K562 (cell line): ENCODE data around the gene SPAG4. TPM values are rescaled to one million over a fixed set of nuclear protein-coding genes. Genes with fewer than 3 reads are reported as not detected.

Experiments
- ATAC-seq: fragments of 200-7000 bp; cut with Tn5 transposase; 3 replicates; pipeline ENCODE4 v1.9.1; 2020; ENCODE audit warnings: moderate library complexity
- BruUV-seq: library from RNA; stranded (reverse); fragments of 400-500 nt; replicated peaks from 2 replicates; lab custom pipeline; 2021; lab: Mats Ljungman, UMichigan
- CTCF ChIA-PET: fragments of 300-600 bp; formaldehyde crosslinking; extraction: SDS; loops from one replicate; lab custom pipeline; 2021; ENCODE audit warnings: low intra/inter-chr PET ratio; lab: Yijun Ruan, JAX
- POLR2A ChIA-PET: fragments of 300-600, 350-650 bp; sonication (Branson Sonifier 250); formaldehyde crosslinking; extraction: SDS; loops from one replicate; lab custom pipeline; 2021; ENCODE audit warnings: antibody characterized with exemption, inconsistent platforms; lab: Yijun Ruan, JAX
- DNase-seq, 4 experiments: peaks; one replicate each; pipeline versions ENCODE4 v3.0.0 to v3.0.0-alpha.2; 2011 to 2018; ENCODE audit warnings: low spot score in 3 of 4, mixed read lengths in 3 of 4; ENCODE audit errors: extremely low read depth in 1 of 4
- FAIRE-seq: peaks from 2 replicates; lab custom pipeline; 2011; peaks lifted over from hg19 to GRCh38; lab: Jason Lieb, UNC
- H2AFZ ChIP-seq: 2 replicates; pipeline ENCODE4 v1.6.0; 2011; ENCODE audit warnings: low read depth, low read length, control low read depth, inconsistent platforms
- H3K27ac ChIP-seq: fragments of 200-600 bp; 3 replicates; pipeline ENCODE4 v1.8.0; 2011; ENCODE audit warnings: low read depth, mild to moderate bottlenecking, control low read depth, inconsistent platforms, low read length, moderate library complexity, mixed read lengths; ENCODE audit errors: extremely low read depth
- H3K27me3 ChIP-seq, 2 experiments: fragments of 300-600 bp in 1 of 2; 2 replicates in 1 of 2; 3 replicates in 1 of 2; pipeline versions ENCODE4 v1.6.0 to v1.8.0; 2011; ENCODE audit warnings: inconsistent platforms in 2 of 2, low read length in 2 of 2, mild to moderate bottlenecking in 1 of 2, mixed read lengths in 1 of 2, moderate library complexity in 1 of 2; ENCODE audit not compliant: control insufficient read depth in 2 of 2, insufficient read depth in 2 of 2
- H3K36me3 ChIP-seq: fragments of 300-600 bp; 3 replicates; pipeline ENCODE4 v1.8.0; 2011; ENCODE audit warnings: mild to moderate bottlenecking, low read length, inconsistent platforms; ENCODE audit not compliant: control insufficient read depth, insufficient read depth
- H3K4me1 ChIP-seq, 2 experiments: fragments of 200-600 bp in 1 of 2; replicated peaks in 1 of 2; 2 replicates in 1 of 2; 3 replicates in 1 of 2; pipeline versions ENCODE4 v1.5.1 to v1.8.0; 2011; ENCODE audit warnings: inconsistent platforms in 2 of 2, low read length in 2 of 2, mild to moderate bottlenecking in 1 of 2, mixed read lengths in 1 of 2, moderate library complexity in 1 of 2; ENCODE audit not compliant: control insufficient read depth in 2 of 2, insufficient read depth in 2 of 2
- H3K4me2 ChIP-seq: 2 replicates; pipeline ENCODE4 v1.6.1; 2011; ENCODE audit warnings: low read length, control low read depth, inconsistent platforms, mixed read lengths; ENCODE audit not compliant: insufficient read depth
- H3K4me3 ChIP-seq: fragments of 200-600 bp; sonication (generic), shearing (Covaris generic); 2 replicates; pipeline ENCODE4 v1.5.1; 2016; ENCODE audit warnings: control low read depth, inconsistent platforms
- H3K79me2 ChIP-seq: fragments of 200-600 bp; 3 replicates; pipeline ENCODE4 v1.8.0; 2011; ENCODE audit warnings: low read length, inconsistent platforms; ENCODE audit not compliant: control insufficient read depth, insufficient read depth
- H3K9ac ChIP-seq, 2 experiments: 2 replicates each; pipeline versions ENCODE4 v1.6.0 to v1.6.1; 2011; ENCODE audit warnings: low read depth in 2 of 2, low read length in 2 of 2, control low read depth in 1 of 2, inconsistent platforms in 1 of 2, mild to moderate bottlenecking in 1 of 2, mixed read lengths in 1 of 2; ENCODE audit not compliant: insufficient read depth in 1 of 2
- H3K9me1 ChIP-seq: one replicate; pipeline ENCODE4 v1.6.0; 2011; ENCODE audit warnings: inconsistent platforms, mild to moderate bottlenecking, low read length, moderate library complexity; ENCODE audit not compliant: control insufficient read depth, insufficient read depth
- H3K9me3 ChIP-seq: replicated peaks from 2 replicates; pipeline ENCODE4 v1.5.1; 2011; ENCODE audit warnings: low read depth, low read length, inconsistent platforms; ENCODE audit not compliant: control insufficient read depth, insufficient read depth
- H4K20me1 ChIP-seq: replicated peaks from 2 replicates; pipeline ENCODE4 v1.6.1; 2011; ENCODE audit warnings: low read length, inconsistent platforms, mixed read lengths; ENCODE audit not compliant: control insufficient read depth, insufficient read depth
- DDX20 ChIP-seq: fragments of 450-650 bp; IDR thresholded peaks from 2 replicates; pipeline ENCODE4 v1.6.1; 2016; ENCODE audit warnings: missing genetic modification characterization, low read depth, mild to moderate bottlenecking, missing compliant biosample characterization, moderate library complexity
- ESRRA ChIP-seq: fragments of 450-650 bp; IDR thresholded peaks from 2 replicates; pipeline ENCODE4 v1.6.1; 2014; ENCODE audit warnings: low read depth, mild to moderate bottlenecking, moderate library complexity, borderline replicate concordance
- FOXK2 ChIP-seq, 2 experiments: fragments of 450-650 bp; IDR thresholded peaks in 1 of 2; conservative IDR thresholded peaks in 1 of 2; 2 replicates each; pipeline ENCODE4 v1.6.1; 2016; ENCODE audit warnings: low read depth in 2 of 2, mild to moderate bottlenecking in 1 of 2
- FOXP1 ChIP-seq: sonication (generic); formaldehyde crosslinking; IDR thresholded peaks from 2 replicates; pipeline ENCODE4 v1.8.0; 2022; ENCODE audit warnings: mild to moderate bottlenecking, missing genetic modification reagents
- MAFG ChIP-seq: fragments of 450-650 bp; conservative IDR thresholded peaks from 2 replicates; pipeline ENCODE4 v1.6.1; 2016; ENCODE audit warnings: missing genetic modification characterization, missing compliant biosample characterization
- MCM3 ChIP-seq: fragments of 450-650 bp; IDR thresholded peaks from 2 replicates; pipeline ENCODE4 v1.6.1; 2016
- PCBP1 ChIP-seq: fragments of 200-400 bp; formaldehyde crosslinking; IDR thresholded peaks from 2 replicates; pipeline ENCODE4 v1.6.1; 2018; ENCODE audit warnings: mild to moderate bottlenecking, low read depth, low read length; ENCODE audit not compliant: poor library complexity, severe bottlenecking
- PYGO2 ChIP-seq: fragments of 450-650 bp; IDR thresholded peaks from 2 replicates; pipeline ENCODE4 v1.6.1; 2016; ENCODE audit warnings: mild to moderate bottlenecking, missing genetic modification characterization, moderate library complexity, missing compliant biosample characterization
- RCOR1 ChIP-seq, 2 experiments: IDR thresholded peaks; 2 replicates each; pipeline ENCODE4 v1.6.1; 2012; ENCODE audit warnings: low read depth in 2 of 2, low read length in 2 of 2, borderline replicate concordance in 1 of 2, improper control_type of control experiment in 1 of 2
- SLC30A9 ChIP-seq: fragments of 250-450 bp; sonication (Bioruptor Pico); IDR thresholded peaks from 2 replicates; pipeline ENCODE4 v1.8.0; 2022; ENCODE audit warnings: mild to moderate bottlenecking, moderate library complexity
- SMARCB1 ChIP-seq: IDR thresholded peaks from 2 replicates; pipeline ENCODE4 v1.6.1; 2011; ENCODE audit warnings: improper control_type of control experiment, low read depth; ENCODE audit not compliant: insufficient read length
- TRIM28 ChIP-seq: fragments of 450-650 bp; IDR thresholded peaks from 2 replicates; pipeline ENCODE4 v1.6.1; 2017
- ZNF212 ChIP-seq: fragments of 450-650 bp; formaldehyde crosslinking; IDR thresholded peaks from 2 replicates; pipeline ENCODE4 v1.4.0; 2020; ENCODE audit warnings: mild to moderate bottlenecking
- ZNF699 ChIP-seq: fragments of 250-450 bp; sonication (Bioruptor Pico); IDR thresholded peaks from 2 replicates; pipeline ENCODE4 v1.8.0; 2021; ENCODE audit warnings: mild to moderate bottlenecking, moderate library complexity; ENCODE audit not compliant: insufficient replicate concordance
- ZNF77 ChIP-seq: fragments of 250-450 bp; sonication (Bioruptor Pico); IDR thresholded peaks from 2 replicates; pipeline ENCODE4 v1.5.0; 2020
- in situ Hi-C: fragments of 300-500 bp; cut with MboI; formaldehyde crosslinking; loops from 4 replicates; pipeline ENCODE4 v1.15.0; 2018; ENCODE audit warnings: inconsistent platforms, mixed read lengths
- intact Hi-C: fragments of 100-400 bp; cut with micrococcal nuclease; formaldehyde crosslinking; loops from 2 replicates; pipeline ENCODE4 v1.14.2; 2022
- polyA plus RNA-seq, 8 experiments: library from polyadenylated mRNA; depleted of rRNA in 4 of 8; stranded (reverse) in 5 of 8; unstranded in 3 of 8; fragments of >200 nt; fragmentation: Nextera tagmentation in 2 of 8; fragmentation: Illumina TruSeq in 1 of 8; extraction: Ambion mirVana in 2 of 8; extraction: Trizol in 1 of 8; gene quantifications; 2 replicates each; pipeline versions ENCODE4 v1.2.1 to v1.2.3, GENCODE V29; 2011 to 2014; ENCODE audit warnings: inconsistent platforms in 1 of 8, missing spikeins in 1 of 8
- total RNA-seq, 7 experiments: library from RNA; depleted of rRNA in 6 of 7; stranded (reverse); fragments of >200 nt in 6 of 7; fragmentation: Illumina TruSeq in 2 of 7; extraction: Trizol in 2 of 7; gene quantifications; 2 replicates each; pipeline versions ENCODE4 v1.2.1 to v1.2.3, GENCODE V29; 2011 to 2021; ENCODE audit warnings: low replicate concordance in 1 of 7
- TF ChIP-seq, protein P1 (sequence below): sonication (generic); formaldehyde crosslinking; IDR thresholded peaks from 2 replicates; pipeline ENCODE4 v1.8.0; 2022; ENCODE audit warnings: missing genetic modification reagents, mild to moderate bottlenecking, moderate library complexity, borderline replicate concordance
- TF ChIP-seq, protein P2 (sequence below): fragments of 250-450 bp; sonication (Bioruptor Pico); IDR thresholded peaks from 2 replicates; pipeline ENCODE4 v1.5.0; 2022; ENCODE audit warnings: mild to moderate bottlenecking
- TF ChIP-seq, protein P3 (sequence below): fragments of 250-450 bp; sonication (Bioruptor Pico); IDR thresholded peaks from 2 replicates; pipeline ENCODE4 v1.9.0; 2021; ENCODE audit warnings: mild to moderate bottlenecking, inconsistent platforms

SPAG4 gene
- total and polyA plus RNA-seq, 9 of the 15 experiments (the other 6 are each of a cell fraction or from before 2014, with no cell fraction given): 1.6 to 11.4 (median 4.6) TPM

DNA sequence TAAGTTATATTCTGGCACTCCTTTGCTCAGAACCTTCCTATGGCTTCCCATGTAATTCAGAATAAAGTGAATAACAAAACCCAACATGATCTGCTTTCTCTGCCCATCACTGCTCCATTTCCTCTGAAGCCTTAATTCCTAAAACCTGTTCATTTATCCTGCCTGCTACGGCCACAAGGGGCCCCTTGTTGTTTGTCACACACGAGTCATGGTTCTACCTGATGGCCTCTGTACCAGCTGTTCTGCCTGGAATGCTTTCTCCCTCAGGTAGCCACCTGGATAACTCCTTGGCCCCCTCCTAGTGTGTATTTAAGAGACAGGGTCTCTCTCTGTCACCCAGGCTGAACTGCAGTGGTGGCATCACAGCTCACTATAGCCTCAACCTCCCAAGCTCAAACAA lies 47.0 kb upstream of the SPAG4 start (continued):
- TF ChIP-seq, protein P1, sequence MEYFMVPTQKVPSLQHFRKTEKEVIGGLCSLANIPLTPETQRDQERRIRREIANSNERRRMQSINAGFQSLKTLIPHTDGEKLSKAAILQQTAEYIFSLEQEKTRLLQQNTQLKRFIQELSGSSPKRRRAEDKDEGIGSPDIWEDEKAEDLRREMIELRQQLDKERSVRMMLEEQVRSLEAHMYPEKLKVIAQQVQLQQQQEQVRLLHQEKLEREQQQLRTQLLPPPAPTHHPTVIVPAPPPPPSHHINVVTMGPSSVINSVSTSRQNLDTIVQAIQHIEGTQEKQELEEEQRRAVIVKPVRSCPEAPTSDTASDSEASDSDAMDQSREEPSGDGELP (CRISPR knock-in tag): peak; percentile 49
- no peak for TF ChIP-seq MAFG (tag)

DNA sequence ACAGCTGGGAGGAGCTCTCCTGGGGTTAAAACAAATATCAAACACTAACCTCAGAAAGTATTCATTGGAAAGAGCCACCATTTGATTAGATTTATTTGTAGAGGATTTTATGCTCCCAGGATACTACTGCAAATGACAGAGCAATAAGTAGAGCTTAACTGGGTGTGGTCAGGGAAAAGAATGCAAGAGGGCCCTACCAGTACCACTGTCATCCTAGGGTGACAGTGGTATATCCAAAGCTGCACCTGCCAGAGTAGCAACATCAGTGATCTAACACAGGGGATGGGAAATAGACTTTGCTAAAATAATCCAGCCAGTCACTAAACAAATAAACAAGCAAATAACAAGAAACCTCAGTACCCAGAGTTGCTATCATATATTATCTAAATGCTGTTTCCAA lies 44.1 kb upstream of the SPAG4 start:
- Histone ChIP-seq H3K27me3 (no peaks in the 10 kb centered on the region), H3K9ac (no peak overlapping the region), H3K79me2 (no peaks in the 10 kb centered on the region), H4K20me1 (no peaks in the 10 kb centered on the region), H3K4me1 (no peaks in the 10 kb centered on the region; a peak in 1 of 5 replicates), H3K9me1 (no peaks in the 10 kb centered on the region), H3K36me3 (no peaks in the 10 kb centered on the region), H3K4me3 (no peak overlapping the region), H2AFZ (no peak overlapping the region), H3K9me3 (no peaks in the 10 kb centered on the region), H3K4me2 (no peak overlapping the region), H3K27ac (no peak overlapping the region)
- POLR2A ChIA-PET: interaction anchor here (0.7 kb wide), 1 partner anchor 21 kb away, joined by 3 read pairs; no protein-coding TSS in a partner anchor
- CTCF ChIA-PET: no interaction called here
- ATAC-seq (no peak), DNase-seq (peak in 1 of 4 experiments; percentile 5), FAIRE-seq (no peak)
- BruUV-seq: no TSS peak
- intact Hi-C loops (no loop called here), in situ Hi-C loops (no loop called here)
- TF ChIP-seq PCBP1 (no peak), ZNF699 (CRISPR knock-in tag) (no peak), MCM3 (no peak), FOXK2 (conservative IDR thresholded peaks at IDR 0.05 in 1 of 2, IDR thresholded peaks at IDR 0.05 in 1 of 2; ENCODE audit: low read depth in 2 of 2) (no peak), PYGO2 (no peak), ZNF77 (CRISPR knock-in tag) (no peak), SLC30A9 (CRISPR knock-in tag) (no peak), SMARCB1 (no peak), ZNF212 (no peak), RCOR1 (IDR thresholded peaks at IDR 0.05; ENCODE audit: borderline replicate concordance in 1 of 2, low read depth in 2 of 2, low read length in 2 of 2) (no peak), ESRRA (no peak), DDX20 (tag) (no peak), TRIM28 (no peak), FOXP1 (CRISPR knock-in tag) (no peak)
- TF ChIP-seq, protein P2, sequence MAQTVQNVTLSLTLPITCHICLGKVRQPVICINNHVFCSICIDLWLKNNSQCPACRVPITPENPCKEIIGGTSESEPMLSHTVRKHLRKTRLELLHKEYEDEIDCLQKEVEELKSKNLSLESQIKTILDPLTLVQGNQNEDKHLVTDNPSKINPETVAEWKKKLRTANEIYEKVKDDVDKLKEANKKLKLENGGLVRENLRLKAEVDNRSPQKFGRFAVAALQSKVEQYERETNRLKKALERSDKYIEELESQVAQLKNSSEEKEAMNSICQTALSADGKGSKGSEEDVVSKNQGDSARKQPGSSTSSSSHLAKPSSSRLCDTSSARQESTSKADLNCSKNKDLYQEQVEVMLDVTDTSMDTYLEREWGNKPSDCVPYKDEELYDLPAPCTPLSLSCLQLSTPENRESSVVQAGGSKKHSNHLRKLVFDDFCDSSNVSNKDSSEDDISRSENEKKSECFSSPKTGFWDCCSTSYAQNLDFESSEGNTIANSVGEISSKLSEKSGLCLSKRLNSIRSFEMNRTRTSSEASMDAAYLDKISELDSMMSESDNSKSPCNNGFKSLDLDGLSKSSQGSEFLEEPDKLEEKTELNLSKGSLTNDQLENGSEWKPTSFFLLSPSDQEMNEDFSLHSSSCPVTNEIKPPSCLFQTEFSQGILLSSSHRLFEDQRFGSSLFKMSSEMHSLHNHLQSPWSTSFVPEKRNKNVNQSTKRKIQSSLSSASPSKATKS (CRISPR knock-in tag): no peak
- TF ChIP-seq, protein P3, sequence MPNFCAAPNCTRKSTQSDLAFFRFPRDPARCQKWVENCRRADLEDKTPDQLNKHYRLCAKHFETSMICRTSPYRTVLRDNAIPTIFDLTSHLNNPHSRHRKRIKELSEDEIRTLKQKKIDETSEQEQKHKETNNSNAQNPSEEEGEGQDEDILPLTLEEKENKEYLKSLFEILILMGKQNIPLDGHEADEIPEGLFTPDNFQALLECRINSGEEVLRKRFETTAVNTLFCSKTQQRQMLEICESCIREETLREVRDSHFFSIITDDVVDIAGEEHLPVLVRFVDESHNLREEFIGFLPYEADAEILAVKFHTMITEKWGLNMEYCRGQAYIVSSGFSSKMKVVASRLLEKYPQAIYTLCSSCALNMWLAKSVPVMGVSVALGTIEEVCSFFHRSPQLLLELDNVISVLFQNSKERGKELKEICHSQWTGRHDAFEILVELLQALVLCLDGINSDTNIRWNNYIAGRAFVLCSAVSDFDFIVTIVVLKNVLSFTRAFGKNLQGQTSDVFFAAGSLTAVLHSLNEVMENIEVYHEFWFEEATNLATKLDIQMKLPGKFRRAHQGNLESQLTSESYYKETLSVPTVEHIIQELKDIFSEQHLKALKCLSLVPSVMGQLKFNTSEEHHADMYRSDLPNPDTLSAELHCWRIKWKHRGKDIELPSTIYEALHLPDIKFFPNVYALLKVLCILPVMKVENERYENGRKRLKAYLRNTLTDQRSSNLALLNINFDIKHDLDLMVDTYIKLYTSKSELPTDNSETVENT: no peak
